OCI-LY1 (cell line): ENCODE results near the gene ARID3A.

Experiments used
- H2AFZ ChIP-seq: fragments of 200-600 bp; sonication (generic), shearing (Covaris generic); 2 replicates; pipeline ENCODE4 v1.6.0; 2014; ENCODE audit warnings: antibody characterized with exemption, mild to moderate bottlenecking, low read length
- H3F3A ChIP-seq: fragments of 200-600 bp; sonication (generic), shearing (Covaris generic); 2 replicates; pipeline ENCODE4 v1.6.0; 2014; ENCODE audit warnings: mild to moderate bottlenecking, antibody characterized with exemption, low read length, moderate library complexity; ENCODE audit not compliant: insufficient read depth
- H3K27ac ChIP-seq: fragments of 200-600 bp; sonication (generic); 2 replicates; pipeline ENCODE4 v1.5.1; 2014; ENCODE audit warnings: low read length, mixed run types, mild to moderate bottlenecking, low read depth; ENCODE audit not compliant: poor library complexity, severe bottlenecking
- H3K27me3 ChIP-seq: fragments of 200-600 bp; sonication (generic); 2 replicates; pipeline ENCODE4 v1.6.0; 2014; ENCODE audit warnings: antibody characterized with exemption, mild to moderate bottlenecking, low read length, moderate library complexity; ENCODE audit not compliant: insufficient read depth
- H3K36me3 ChIP-seq: fragments of 200-600 bp; sonication (generic); 2 replicates; pipeline ENCODE4 v1.6.1; 2014; ENCODE audit warnings: mild to moderate bottlenecking, antibody characterized with exemption, low read length, moderate library complexity, mixed read lengths; ENCODE audit not compliant: insufficient read depth
- H3K4me1 ChIP-seq: fragments of 200-600 bp; sonication (generic); 2 replicates; pipeline ENCODE4 v1.5.1; 2014; ENCODE audit warnings: mild to moderate bottlenecking, low read length, moderate library complexity; ENCODE audit not compliant: insufficient read depth, severe bottlenecking
- H3K4me2 ChIP-seq: fragments of 200-600 bp; sonication (generic), shearing (Covaris generic); 2 replicates; pipeline ENCODE4 v1.6.1; 2014; ENCODE audit warnings: low read length
- H3K4me3 ChIP-seq: fragments of 200-600 bp; sonication (generic); 2 replicates; pipeline ENCODE4 v1.5.1; 2014; ENCODE audit warnings: low read length, low read depth, mild to moderate bottlenecking, mixed read lengths; ENCODE audit not compliant: poor library complexity, severe bottlenecking
- H3K79me2 ChIP-seq: fragments of 200-600 bp; shearing (Covaris generic); 2 replicates; pipeline ENCODE4 v1.6.1; 2016; ENCODE audit warnings: mixed run types, low read length, mixed read lengths; ENCODE audit not compliant: insufficient read depth
- H3K9ac ChIP-seq: fragments of 200-600 bp; sonication (generic), shearing (Covaris generic); 2 replicates; pipeline ENCODE4 v1.6.1; 2014; ENCODE audit warnings: mild to moderate bottlenecking, low read length, mixed read lengths
- H3K9me2 ChIP-seq: fragments of 200-600 bp; sonication (generic), shearing (Covaris generic); 2 replicates; pipeline ENCODE4 v1.6.1; 2014; ENCODE audit warnings: low read depth, mild to moderate bottlenecking, low read length, mixed read lengths
- H3K9me3 ChIP-seq: fragments of 200-600 bp; shearing (Covaris generic); 2 replicates; pipeline ENCODE4 v1.6.1; 2014; ENCODE audit warnings: low read length, mixed read lengths
- H4K20me1 ChIP-seq: fragments of 200-600 bp; sonication (generic), shearing (Covaris generic); 2 replicates; pipeline ENCODE4 v1.6.0; 2016; ENCODE audit warnings: mild to moderate bottlenecking, low read length; ENCODE audit not compliant: insufficient read depth
- CTCF ChIP-seq: fragments of 200-600 bp; sonication (generic), shearing (Covaris generic); IDR thresholded peaks from 2 replicates; pipeline ENCODE4 v1.5.1; 2017; ENCODE audit warnings: mild to moderate bottlenecking, antibody characterized with exemption, low read length, moderate library complexity, mixed read lengths
- EZH2 ChIP-seq: fragments of 200-600 bp; sonication (generic), shearing (Covaris generic); IDR thresholded peaks from 2 replicates; pipeline ENCODE4 v1.8.0; 2017; ENCODE audit warnings: borderline replicate concordance, mixed run types, mild to moderate bottlenecking, antibody characterized with exemption, low read length, moderate library complexity, mixed read lengths

ARID3A gene

GRCh38 chr19:1008268-1009040 lies 82.6 kb downstream of the ARID3A start:
- Histone ChIP-seq H3K27ac (no peak overlapping the region), H3K79me2 (no peaks in the 10 kb centered on the region), H2AFZ (no peak overlapping the region), H3K9me3 (no peaks in the 10 kb centered on the region), H3K9ac (no peak overlapping the region), H4K20me1 (no peaks in the 10 kb centered on the region), H3K36me3 (peaks cover 48% of the 10 kb centered on the region), H3K27me3 (peaks cover 5% of the 10 kb centered on the region; the same call in 1 of the 2 replicates), H3K4me2 (no peak overlapping the region), H3F3A (no peaks in the 10 kb centered on the region), H3K4me3 (no peak overlapping the region), H3K4me1 (no peaks in the 10 kb centered on the region), H3K9me2 (no peaks in the 10 kb centered on the region)
- TF ChIP-seq EZH2 (no peak), CTCF (no peak)

- Histone ChIP-seq H3K4me2 (no peak overlapping the region), H3K27ac (no peak overlapping the region), H3K9me3 (no peaks in the 10 kb centered on the region), H3F3A (no peaks in the 10 kb centered on the region), H3K79me2 (no peaks in the 10 kb centered on the region), H3K4me1 (no peaks in the 10 kb centered on the region), H3K9ac (no peak overlapping the region), H3K9me2 (no peaks in the 10 kb centered on the region), H3K36me3 (peaks cover 56% of the 10 kb centered on the region), H3K4me3 (no peak overlapping the region), H3K27me3 (no peaks in the 10 kb centered on the region), H2AFZ (no peak overlapping the region), H4K20me1 (no peaks in the 10 kb centered on the region)
- no peak for TF ChIP-seq CTCF
- no peak for TF ChIP-seq EZH2
These were observed 83.5 kb downstream of the ARID3A start for GRCh38 chr19:1009041-1009980.

- H3K4me3 ChIP-seq = no peak overlapping the region
- H3K9ac ChIP-seq = no peak overlapping the region
- H3K36me3 ChIP-seq = peaks cover 64% of the 10 kb centered on the region
- no peak overlapping the region for H3K27ac ChIP-seq
- H2AFZ ChIP-seq = no peak overlapping the region
- H3K4me2 ChIP-seq = no peak overlapping the region
- no peaks in the 10 kb centered on the region for H3K4me1 ChIP-seq
- no peaks in the 10 kb centered on the region for H4K20me1 ChIP-seq
- peaks cover 1% of the 10 kb centered on the region; the same call in 1 of the 2 replicates for H3K79me2 ChIP-seq
- TF ChIP-seq CTCF = no peak
- no peak for TF ChIP-seq EZH2
- H3F3A ChIP-seq = no peaks in the 10 kb centered on the region
- H3K9me2 ChIP-seq = no peaks in the 10 kb centered on the region
- H3K27me3 ChIP-seq = no peaks in the 10 kb centered on the region
- H3K9me3 ChIP-seq = no peaks in the 10 kb centered on the region
These were observed 84.2 kb downstream of the ARID3A start for GRCh38 chr19:1009981-1010538.
